Measurements from ENCODE around the gene KLK12. TPM values are rescaled to one million over a fixed set of nuclear protein-coding genes. Genes with fewer than 3 reads are reported as not detected.
A peak's percentile ranks its signal among the peaks of the same experiment; 100 is the strongest.

The KLK12 gene
- total and polyA plus RNA-seq, 2 experiments from 2014 or later: not detected

- TF ChIP-seq EZH2 (IDR thresholded peaks at IDR 0.05; ENCODE audit: insufficient read depth, poor library complexity, severe bottlenecking): no peak
- TF ChIP-seq EZH2phosphoT487 (IDR thresholded peaks at IDR 0.05; ENCODE audit: insufficient read depth, low read depth): no peak
- WGBS, 2 experiments (ENCODE audit: low coverage in 1 of 2, low lambda C conversion rate in 2 of 2, missing lambda C conversion rate in 2 of 2): 47 to 52% methylated on average over 6 to 7 of the region's 7 CpGs
- Histone ChIP-seq H3K4me3 (no peak overlapping the region), H3K9me2 (ENCODE audit: insufficient read depth) (no peaks in the 10 kb centered on the region), H4K20me1 (ENCODE audit: insufficient read depth) (no peaks in the 10 kb centered on the region), H3K4me1 (ENCODE audit: insufficient read depth) (no peaks in the 10 kb centered on the region), H3K9ac (no peak overlapping the region), H3K27me3 (replicated peaks; ENCODE audit: insufficient read depth) (peaks cover 2% of the 10 kb centered on the region; the same call in 1 of the 2 replicates), H3K4me2 (ENCODE audit: unreplicated experiment) (no peak overlapping the region), H3K79me2 (ENCODE audit: insufficient read depth) (no peaks in the 10 kb centered on the region), H3K27ac (no peak overlapping the region), H3K36me3 (ENCODE audit: low read depth) (no peaks in the 10 kb centered on the region), H3K9me3 (ENCODE audit: low read depth) (no peaks in the 10 kb centered on the region), H3F3A (ENCODE audit: insufficient read depth) (no peaks in the 10 kb centered on the region), H2AFZ (no peak overlapping the region)
- in situ Hi-C loops (cut with MboI): no loop called here
- DNase-seq: no peak
These were observed 31.5 kb downstream of the KLK12 start for GRCh38 chr19:51003316-51003715.

- H2AFZ ChIP-seq: no peak overlapping the region
- no peak for TF ChIP-seq EZH2 (IDR thresholded peaks at IDR 0.05; ENCODE audit: insufficient read depth, poor library complexity, severe bottlenecking)
- TF ChIP-seq EZH2phosphoT487 (IDR thresholded peaks at IDR 0.05; ENCODE audit: insufficient read depth, low read depth): no peak
- in situ Hi-C loops (cut with MboI): no loop called here
These were observed 32.1 kb downstream of the KLK12 start for GRCh38 chr19:51002542-51003311.

GRCh38 chr19:51002089-51002532 lies 32.7 kb downstream of the KLK12 start:
- H3K9me2 ChIP-seq (ENCODE audit: insufficient read depth): no peaks in the 10 kb centered on the region
- no peak overlapping the region for H2AFZ ChIP-seq
- H3F3A ChIP-seq (ENCODE audit: insufficient read depth): no peaks in the 10 kb centered on the region
- no peak overlapping the region for H3K9ac ChIP-seq
- H4K20me1 ChIP-seq (ENCODE audit: insufficient read depth): no peaks in the 10 kb centered on the region
- WGBS, 2 experiments (ENCODE audit: low coverage in 1 of 2, low lambda C conversion rate in 2 of 2, missing lambda C conversion rate in 2 of 2): 54 to 58% methylated on average over 12 of the region's 12 CpGs
- no peaks in the 10 kb centered on the region for H3K27me3 ChIP-seq (replicated peaks; ENCODE audit: insufficient read depth)
- no peaks in the 10 kb centered on the region for H3K4me1 ChIP-seq (ENCODE audit: insufficient read depth)
- no peak overlapping the region for H3K4me3 ChIP-seq
- no peak overlapping the region for H3K4me2 ChIP-seq (ENCODE audit: unreplicated experiment)
- no peaks in the 10 kb centered on the region for H3K79me2 ChIP-seq (ENCODE audit: insufficient read depth)
- H3K27ac ChIP-seq: no peak overlapping the region
- in situ Hi-C loops (cut with MboI): no loop called here
- TF ChIP-seq EZH2phosphoT487 (IDR thresholded peaks at IDR 0.05; ENCODE audit: insufficient read depth, low read depth) (no peak), EZH2 (IDR thresholded peaks at IDR 0.05; ENCODE audit: insufficient read depth, poor library complexity, severe bottlenecking) (no peak)
- H3K9me3 ChIP-seq (ENCODE audit: low read depth): no peaks in the 10 kb centered on the region
- no peak for DNase-seq
- no peaks in the 10 kb centered on the region for H3K36me3 ChIP-seq (ENCODE audit: low read depth)

More at GRCh38 chr19:51002542-51003311, 32.1 kb downstream of the KLK12 start:
- H3F3A ChIP-seq (ENCODE audit: insufficient read depth): no peaks in the 10 kb centered on the region
- H3K27me3 ChIP-seq (replicated peaks; ENCODE audit: insufficient read depth): no peaks in the 10 kb centered on the region
- 69 to 76% methylated on average over 35 to 42 of the region's 42 CpGs for WGBS, 2 experiments (ENCODE audit: low coverage in 1 of 2, low lambda C conversion rate in 2 of 2, missing lambda C conversion rate in 2 of 2)
- H3K9me2 ChIP-seq (ENCODE audit: insufficient read depth): no peaks in the 10 kb centered on the region
- H3K4me2 ChIP-seq (ENCODE audit: unreplicated experiment): no peak overlapping the region
- H3K36me3 ChIP-seq (ENCODE audit: low read depth): no peaks in the 10 kb centered on the region
- no peak overlapping the region for H3K9ac ChIP-seq
- no peaks in the 10 kb centered on the region for H3K9me3 ChIP-seq (ENCODE audit: low read depth)
- H4K20me1 ChIP-seq (ENCODE audit: insufficient read depth): no peaks in the 10 kb centered on the region
- no peaks in the 10 kb centered on the region for H3K4me1 ChIP-seq (ENCODE audit: insufficient read depth)
- H3K79me2 ChIP-seq (ENCODE audit: insufficient read depth): no peaks in the 10 kb centered on the region
- no peak overlapping the region for H3K4me3 ChIP-seq
- no peak overlapping the region for H3K27ac ChIP-seq
- peak; percentile 27 for DNase-seq

- Histone ChIP-seq H3K4me2 (ENCODE audit: unreplicated experiment) (no peak within 1 kb of the TSS), H3K36me3 (ENCODE audit: low read depth) (no peaks in the 10 kb centered on the region), H2AFZ (no peak within 1 kb of the TSS), H3K79me2 (ENCODE audit: insufficient read depth) (no peaks in the 10 kb centered on the region), H3K9ac (no peak within 1 kb of the TSS), H4K20me1 (ENCODE audit: insufficient read depth) (no peaks in the 10 kb centered on the region), H3K4me3 (no peak within 1 kb of the TSS), H3K27me3 (replicated peaks; ENCODE audit: insufficient read depth) (no peaks in the 10 kb centered on the region), H3K9me3 (ENCODE audit: low read depth) (no peaks in the 10 kb centered on the region), H3K27ac (no peak within 1 kb of the TSS), H3F3A (ENCODE audit: insufficient read depth) (no peaks in the 10 kb centered on the region), H3K4me1 (ENCODE audit: insufficient read depth) (no peaks in the 10 kb centered on the region), H3K9me2 (ENCODE audit: insufficient read depth) (no peaks in the 10 kb centered on the region)
- no peak for DNase-seq
- 12 to 15% methylated on average over 4 to 6 of the region's 7 CpGs for WGBS, 2 experiments (ENCODE audit: low coverage in 1 of 2, low lambda C conversion rate in 2 of 2, missing lambda C conversion rate in 2 of 2)
- TF ChIP-seq EZH2 (IDR thresholded peaks at IDR 0.05; ENCODE audit: insufficient read depth, poor library complexity, severe bottlenecking) (no peak), EZH2phosphoT487 (IDR thresholded peaks at IDR 0.05; ENCODE audit: insufficient read depth, low read depth) (no peak)
- in situ Hi-C loops (cut with MboI): no loop called here
These were observed 33.3 kb downstream of the KLK12 start, which contains the start of gene KLK8 for GRCh38 chr19:51001515-51001914. Gene KLK8 (minus strand): TSS chr19:51001604. CDS start chr19:51001167, 437 bp downstream.

Measured in GM23248 (cell line).